Parathyroid adenoma (tissue), 2 donors: ENCODE data around the gene KDM8.

Experiments used
- H2AFZ ChIP-seq: fragments of 300-600 bp; sonication (generic); one replicate; pipeline ENCODE4 v1.7.0; 2017; ENCODE audit warnings: antibody characterized with exemption, mild to moderate bottlenecking
- H3K27ac ChIP-seq: fragments of 300-600 bp; sonication (generic); one replicate; pipeline ENCODE4 v1.7.0; 2017
- H3K27me3 ChIP-seq: fragments of 300-600 bp; sonication (generic); one replicate; pipeline ENCODE4 v1.7.0; 2017; ENCODE audit warnings: low read length; ENCODE audit not compliant: control insufficient read depth, insufficient read depth
- H3K36me3 ChIP-seq: fragments of 300-600 bp; sonication (generic); one replicate; pipeline ENCODE4 v1.7.0; 2017; ENCODE audit warnings: low read length; ENCODE audit not compliant: control insufficient read depth, insufficient read depth
- H3K4me1 ChIP-seq: fragments of 300-600 bp; sonication (generic); one replicate; pipeline ENCODE4 v1.7.0; 2017; ENCODE audit warnings: control low read depth
- H3K4me2 ChIP-seq: fragments of 300-600 bp; sonication (generic); one replicate; pipeline ENCODE4 v1.7.0; 2017; ENCODE audit warnings: low read length
- H3K4me3 ChIP-seq: fragments of 300-600 bp; sonication (generic); one replicate; pipeline ENCODE4 v1.7.0; 2017; ENCODE audit warnings: low read depth, low read length
- H3K79me2 ChIP-seq: fragments of 300-600 bp; sonication (generic); one replicate; pipeline ENCODE4 v1.7.0; 2017; ENCODE audit warnings: control low read depth
- H3K9ac ChIP-seq: fragments of 300-600 bp; sonication (generic); one replicate; pipeline ENCODE4 v1.7.0; 2017; ENCODE audit warnings: mild to moderate bottlenecking
- H3K9me3 ChIP-seq: fragments of 300-600 bp; sonication (generic); one replicate; pipeline ENCODE4 v1.7.0; 2017; ENCODE audit warnings: low read length; ENCODE audit not compliant: control insufficient read depth
- CTCF ChIP-seq: fragments of 300-600 bp; sonication (generic); IDR thresholded peaks from one replicate; pipeline ENCODE4 v1.7.0; 2017; ENCODE audit warnings: antibody characterized with exemption, mild to moderate bottlenecking
- donor health status: primary hyperparathyroidism.

Gene KDM8

GRCh38 chr16:27164352-27164751 lies 39.0 kb upstream of the KDM8 start:
- no peaks in the 10 kb centered on the region for H3K4me1 ChIP-seq
- H3K9me3 ChIP-seq, result no peaks in the 10 kb centered on the region
- H3K4me3 ChIP-seq, result no peak overlapping the region
- H3K27ac ChIP-seq, result no peak overlapping the region
- H3K79me2 ChIP-seq, result no peaks in the 10 kb centered on the region
- H3K9ac ChIP-seq, result no peak overlapping the region
- no peak for TF ChIP-seq CTCF
- H3K27me3 ChIP-seq, result no peaks in the 10 kb centered on the region
- no peaks in the 10 kb centered on the region for H3K36me3 ChIP-seq
- H3K4me2 ChIP-seq, result no peak overlapping the region
- H2AFZ ChIP-seq, result no peak overlapping the region

- no peak overlapping the region for H3K4me2 ChIP-seq
- no peak overlapping the region for H3K9ac ChIP-seq
- no peak overlapping the region for H3K27ac ChIP-seq
- H3K36me3 ChIP-seq, result no peaks in the 10 kb centered on the region
- H3K4me1 ChIP-seq, result no peaks in the 10 kb centered on the region
- no peak overlapping the region for H2AFZ ChIP-seq
- H3K79me2 ChIP-seq, result no peaks in the 10 kb centered on the region
- TF ChIP-seq CTCF, result no peak
- no peaks in the 10 kb centered on the region for H3K9me3 ChIP-seq
- H3K4me3 ChIP-seq, result no peak overlapping the region
- no peaks in the 10 kb centered on the region for H3K27me3 ChIP-seq
Observed at GRCh38 chr16:27165576-27165975, 37.8 kb upstream of the KDM8 start.

GRCh38 chr16:27168790-27169189 lies 34.5 kb upstream of the KDM8 start:
- Histone ChIP-seq H3K27me3 (no peaks in the 10 kb centered on the region), H3K9me3 (no peaks in the 10 kb centered on the region), H3K4me3 (no peak overlapping the region), H3K27ac (no peak overlapping the region), H3K79me2 (no peaks in the 10 kb centered on the region), H3K4me2 (no peak overlapping the region), H3K36me3 (no peaks in the 10 kb centered on the region), H2AFZ (no peak overlapping the region), H3K9ac (no peak overlapping the region), H3K4me1 (peaks cover 3% of the 10 kb centered on the region)
- no peak for TF ChIP-seq CTCF

GRCh38 chr16:27169511-27170071 lies 33.7 kb upstream of the KDM8 start:
- Histone ChIP-seq H3K79me2 (no peaks in the 10 kb centered on the region), H3K9me3 (no peaks in the 10 kb centered on the region), H3K27me3 (no peaks in the 10 kb centered on the region), H2AFZ (peak overlapping the region; percentile 73), H3K36me3 (no peaks in the 10 kb centered on the region), H3K4me2 (no peak overlapping the region), H3K27ac (no peak overlapping the region), H3K4me3 (no peak overlapping the region), H3K9ac (no peak overlapping the region), H3K4me1 (peaks cover 11% of the 10 kb centered on the region)
- no peak for TF ChIP-seq CTCF

GRCh38 chr16:27171584-27171983 lies 31.7 kb upstream of the KDM8 start:
- Histone ChIP-seq H3K4me1 (peaks cover 19% of the 10 kb centered on the region), H3K4me2 (no peak overlapping the region), H3K4me3 (no peak overlapping the region), H3K27ac (no peak overlapping the region), H3K27me3 (no peaks in the 10 kb centered on the region), H3K36me3 (no peaks in the 10 kb centered on the region), H3K9ac (no peak overlapping the region), H2AFZ (no peak overlapping the region), H3K79me2 (no peaks in the 10 kb centered on the region), H3K9me3 (no peaks in the 10 kb centered on the region)
- no peak for TF ChIP-seq CTCF
